Activated CD8-positive, alpha-beta T cell treated with anti-CD3 and anti-CD28 coated beads, Interleukin-2, amount 10 ng/mL, durations not matched to agents 7 days and 5 days (primary cell): ENCODE measurements around the gene YARS1. TPM values are rescaled to one million over a fixed set of nuclear protein-coding genes. Genes with fewer than 3 reads are reported as not detected.
A peak's percentile ranks its signal among the peaks of the same experiment; 100 is the strongest.

Source experiments
- ATAC-seq: fragments of 150-1000 bp; cut with Tn5 transposase; one replicate; pipeline ENCODE4 v1.10.0; 2021; ENCODE audit warnings: moderate library complexity
- CTCF ChIA-PET: fragments of 350-600 bp; sonication (Branson Sonifier 250); formaldehyde crosslinking; loops from one replicate; lab custom pipeline; 2021; ENCODE audit warnings: antibody characterized with exemption; lab: Charles Lee
- POLR2A ChIA-PET: fragments of 350-600 bp; sonication (Branson Sonifier 250); formaldehyde crosslinking; loops from one replicate; lab custom pipeline; 2021; ENCODE audit warnings: antibody characterized with exemption; lab: Charles Lee
- DNase-seq: peaks from one replicate; pipeline ENCODE4 v3.0.0-alpha.2; 2020
- H3K27ac Mint-ChIP-seq: one replicate; pipeline ENCODE4 v1.8.0; 2021; ENCODE audit warnings: mild to moderate bottlenecking, mixed read lengths
- H3K27me3 Mint-ChIP-seq: one replicate; pipeline ENCODE4 v1.8.0; 2021; ENCODE audit warnings: low read depth, mixed read lengths
- H3K36me3 Mint-ChIP-seq: one replicate; pipeline ENCODE4 v1.8.0; 2021; ENCODE audit warnings: low read depth, mixed read lengths
- H3K4me1 Mint-ChIP-seq: one replicate; pipeline ENCODE4 v1.8.0; 2021; ENCODE audit warnings: low read depth, mixed read lengths
- H3K4me3 Mint-ChIP-seq: one replicate; pipeline ENCODE4 v1.8.0; 2021; ENCODE audit warnings: mild to moderate bottlenecking, mixed read lengths
- H3K9me3 Mint-ChIP-seq: one replicate; pipeline ENCODE4 v1.8.0; 2022; ENCODE audit warnings: mixed read lengths; ENCODE audit not compliant: insufficient read depth
- total RNA-seq, 2 experiments: library from RNA; stranded (reverse); gene quantifications; one replicate each; pipeline ENCODE4 v1.2.3, GENCODE V29; 2021

Gene YARS1
- total RNA-seq, 2 experiments from 2014 or later = 175 to 189 TPM

DNA sequence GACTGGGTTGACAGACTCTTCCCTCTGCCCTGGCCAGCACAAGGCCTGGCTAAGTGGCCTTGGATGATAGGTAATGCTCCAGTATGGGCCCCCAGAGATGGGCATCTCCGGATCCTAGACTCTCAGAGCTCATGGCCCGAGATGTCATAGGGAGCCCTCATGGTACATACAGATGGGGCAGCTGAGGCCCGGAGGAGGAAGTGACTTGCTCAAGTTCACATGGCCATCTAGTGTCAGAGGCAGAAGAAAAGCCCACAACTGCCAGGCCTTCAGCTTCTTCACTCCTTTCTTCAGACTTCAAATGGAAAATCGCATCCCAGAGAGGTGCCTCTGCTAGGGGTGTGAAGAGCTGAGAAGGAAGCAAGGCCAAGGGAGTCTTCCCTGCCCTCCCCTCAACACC, 67.8 kb downstream of the YARS1 start:
- Mint-ChIP-seq H3K9me3 (no peaks in the 10 kb centered on the region), H3K4me1 (peaks cover 2% of the 10 kb centered on the region), H3K27ac (no peak overlapping the region), H3K4me3 (no peak overlapping the region), H3K27me3 (peaks cover 27% of the 10 kb centered on the region), H3K36me3 (no peaks in the 10 kb centered on the region)
- CTCF ChIA-PET = interaction anchor here (2.0 kb wide), 1 partner anchor 37 kb away, joined by 7 read pairs; no protein-coding TSS in a partner anchor
- DNase-seq = no peak
- POLR2A ChIA-PET = no interaction called here
- no peak for ATAC-seq

DNA sequence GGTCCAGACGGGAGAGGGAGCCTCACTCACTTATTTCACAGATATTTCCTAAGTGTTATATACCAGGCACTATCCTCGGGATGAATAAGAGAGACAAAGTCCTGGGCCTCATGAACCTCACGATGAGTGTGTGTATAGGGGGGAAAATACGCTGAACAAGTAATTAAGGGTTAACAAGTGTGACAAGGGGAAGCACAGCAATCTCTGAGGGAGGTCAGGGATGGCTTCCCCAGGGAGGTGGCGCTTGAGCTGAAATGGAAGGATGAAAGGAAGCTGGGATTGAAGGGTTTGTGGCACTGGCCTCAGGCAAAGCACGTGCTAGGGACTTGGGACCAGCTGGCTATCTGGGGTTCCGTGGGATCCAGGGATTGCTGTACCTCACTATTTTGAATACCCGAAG, 68.2 kb downstream of the YARS1 start:
- H3K27me3 Mint-ChIP-seq = peaks cover 29% of the 10 kb centered on the region
- no peak overlapping the region for H3K27ac Mint-ChIP-seq
- no peaks in the 10 kb centered on the region for H3K4me1 Mint-ChIP-seq
- H3K9me3 Mint-ChIP-seq = no peaks in the 10 kb centered on the region
- ATAC-seq = no peak
- H3K4me3 Mint-ChIP-seq = no peak overlapping the region
- ChIA-PET CTCF (interaction anchor here (2.0 kb wide), 1 partner anchor 36 kb away, joined by 7 read pairs; no protein-coding TSS in a partner anchor), POLR2A (no interaction called here)
- no peak for DNase-seq
- H3K36me3 Mint-ChIP-seq = no peaks in the 10 kb centered on the region

DNA sequence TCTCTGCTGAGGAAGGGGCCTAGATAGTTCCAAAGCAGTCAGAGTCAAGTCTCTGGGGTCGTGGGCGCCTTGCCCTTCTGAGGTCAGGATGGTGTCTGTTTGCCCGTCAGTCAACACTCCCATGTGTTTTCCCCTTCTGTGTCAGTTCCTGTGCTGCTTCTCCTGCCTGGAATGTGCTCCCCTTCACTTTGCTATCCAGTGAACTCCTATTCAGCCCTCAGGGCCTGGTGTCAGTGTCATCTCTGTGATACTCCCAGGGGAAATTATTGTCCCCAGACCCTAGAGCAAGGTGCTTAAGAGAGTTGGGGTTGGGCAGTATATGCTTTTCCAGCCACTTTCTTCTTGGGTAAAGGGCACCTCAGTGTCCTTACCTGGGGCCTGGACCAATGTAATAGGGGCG, 68.8 kb downstream of the YARS1 start:
- ChIA-PET CTCF (no interaction called here), POLR2A (no interaction called here)
- Mint-ChIP-seq H3K4me3 (no peak overlapping the region), H3K36me3 (no peaks in the 10 kb centered on the region), H3K27me3 (peaks cover 31% of the 10 kb centered on the region), H3K27ac (no peak overlapping the region), H3K9me3 (no peaks in the 10 kb centered on the region), H3K4me1 (no peaks in the 10 kb centered on the region)
- DNase-seq = no peak
- ATAC-seq = no peak

DNA sequence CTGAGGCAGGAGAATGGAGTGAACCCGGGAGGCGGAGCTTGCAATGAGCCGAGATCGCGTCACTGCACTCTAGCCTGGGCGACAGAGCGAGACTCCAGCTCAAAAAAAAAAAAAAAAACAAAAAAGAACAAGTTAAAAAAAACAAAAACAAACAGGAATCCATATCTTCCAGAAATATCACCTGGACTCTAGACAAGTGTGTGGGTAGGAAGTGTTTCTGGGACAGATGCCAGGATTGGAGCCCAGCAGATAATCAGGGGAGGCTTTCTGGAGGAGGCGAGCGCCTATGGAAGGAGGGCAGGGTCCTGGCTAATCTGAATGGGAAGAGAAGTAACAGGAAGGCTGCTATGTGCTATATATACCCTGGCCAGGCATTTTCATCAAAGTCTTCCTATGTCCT, 71.0 kb downstream of the YARS1 start:
- POLR2A ChIA-PET = no interaction called here
- DNase-seq (no peak), ATAC-seq (no peak)
- Mint-ChIP-seq H3K4me3 (no peak overlapping the region), H3K9me3 (no peaks in the 10 kb centered on the region), H3K4me1 (peaks cover 2% of the 10 kb centered on the region), H3K36me3 (no peaks in the 10 kb centered on the region), H3K27ac (no peak overlapping the region), H3K27me3 (peaks cover 30% of the 10 kb centered on the region)
- CTCF ChIA-PET = interaction anchor here (1.2 kb wide), 1 partner anchor 27 kb away, joined by 7 read pairs; no protein-coding TSS in a partner anchor

DNA sequence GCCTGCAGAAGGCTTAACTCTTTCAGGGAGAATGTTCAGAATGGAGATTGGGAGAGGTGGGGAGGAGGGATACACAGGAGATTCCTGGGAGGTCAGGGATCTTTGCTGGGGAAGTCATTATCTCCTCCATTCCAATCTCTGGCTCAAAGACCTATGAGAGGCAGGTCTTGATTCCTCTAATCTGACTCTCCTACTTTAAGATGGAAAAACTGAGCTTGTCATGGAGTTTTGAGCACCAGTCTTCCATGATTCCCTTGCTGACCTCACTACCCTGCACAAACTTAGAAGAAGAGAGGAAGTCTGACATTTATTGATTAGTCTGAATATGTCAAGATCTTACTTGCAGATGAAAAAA, 73.1 kb downstream of the YARS1 start:
- no peak overlapping the region for H3K27ac Mint-ChIP-seq
- H3K9me3 Mint-ChIP-seq = no peaks in the 10 kb centered on the region
- no peak overlapping the region for H3K4me3 Mint-ChIP-seq
- H3K36me3 Mint-ChIP-seq = no peaks in the 10 kb centered on the region
- H3K27me3 Mint-ChIP-seq = peaks cover 37% of the 10 kb centered on the region
- ATAC-seq (no peak), DNase-seq (no peak)
- peaks cover 2% of the 10 kb centered on the region for H3K4me1 Mint-ChIP-seq
- ChIA-PET CTCF (interaction anchor here (3.8 kb wide), 1 partner anchor 32 kb away, joined by 12 read pairs; no protein-coding TSS in a partner anchor), POLR2A (no interaction called here)

DNA sequence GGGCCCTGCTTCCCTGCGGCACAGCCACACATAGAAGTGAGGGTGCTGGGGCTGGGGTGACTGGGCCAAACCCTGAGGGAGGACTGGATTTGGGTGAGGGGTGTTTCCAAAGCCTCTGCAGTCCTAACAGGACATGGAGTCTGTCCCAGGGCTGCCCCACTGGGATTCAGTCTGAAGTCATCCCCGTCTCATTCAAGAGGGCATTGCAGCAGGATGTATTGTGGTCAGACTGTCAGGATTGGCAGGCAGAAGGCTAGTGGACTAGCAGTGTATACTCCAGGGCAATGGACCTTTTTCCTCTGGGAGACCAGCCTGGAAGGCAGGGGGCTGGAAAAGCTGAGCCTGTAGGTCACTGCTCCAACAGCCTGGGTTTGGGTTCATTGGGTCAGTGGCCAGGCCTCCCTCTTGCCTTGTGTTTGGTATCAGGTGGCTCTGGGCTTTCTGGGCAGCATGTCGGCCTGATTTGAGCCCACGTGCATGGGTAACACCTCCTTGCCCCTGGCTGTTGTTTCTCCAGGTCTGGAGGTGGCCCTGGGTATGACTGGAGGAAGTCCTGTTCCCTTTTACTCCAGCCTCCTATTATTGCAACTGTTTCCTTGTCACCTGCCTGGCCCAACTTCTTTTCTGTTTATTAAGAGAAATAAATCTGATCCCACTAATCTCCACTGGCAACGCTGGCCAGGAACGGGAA, 73.6 kb downstream of the YARS1 start:
- CTCF ChIA-PET = interaction anchor here (3.8 kb wide), 1 partner anchor 31 kb away, joined by 12 read pairs; no protein-coding TSS in a partner anchor
- DNase-seq = no peak
- no peaks in the 10 kb centered on the region for H3K36me3 Mint-ChIP-seq
- H3K27ac Mint-ChIP-seq = no peak overlapping the region
- H3K4me3 Mint-ChIP-seq = no peak overlapping the region
- no peak for ATAC-seq
- H3K4me1 Mint-ChIP-seq = peaks cover 2% of the 10 kb centered on the region
- H3K9me3 Mint-ChIP-seq = no peaks in the 10 kb centered on the region
- POLR2A ChIA-PET = no interaction called here
- peaks cover 34% of the 10 kb centered on the region for H3K27me3 Mint-ChIP-seq

DNA sequence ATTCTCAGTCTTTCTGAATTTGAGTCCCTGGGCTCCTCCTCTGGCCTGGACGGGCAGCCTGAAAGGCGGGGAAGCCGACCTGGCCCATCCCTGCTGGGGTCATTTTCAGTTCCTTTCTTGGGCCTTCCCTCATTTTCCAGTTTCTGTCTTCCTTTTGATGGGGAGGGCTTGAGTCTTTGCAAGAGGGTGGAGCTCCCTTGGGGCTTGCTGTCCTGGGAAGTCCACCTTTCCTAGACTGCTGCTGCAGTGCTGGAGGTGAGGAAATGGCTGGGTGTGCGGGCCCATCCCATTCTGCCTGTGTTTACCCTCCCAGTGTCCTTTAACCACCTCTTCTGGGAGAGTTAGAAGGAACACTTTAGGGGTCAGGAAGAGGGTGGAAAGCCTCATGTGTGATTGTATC, 74.2 kb downstream of the YARS1 start:
- ChIA-PET POLR2A (interaction anchor here (0.6 kb wide), 1 partner anchor 1663 kb away, joined by 3 read pairs; no protein-coding TSS in a partner anchor), CTCF (interaction anchor here (3.8 kb wide), 1 partner anchor 31 kb away, joined by 12 read pairs; no protein-coding TSS in a partner anchor)
- H3K36me3 Mint-ChIP-seq = no peaks in the 10 kb centered on the region
- peaks cover 2% of the 10 kb centered on the region for H3K4me1 Mint-ChIP-seq
- H3K27ac Mint-ChIP-seq = no peak overlapping the region
- DNase-seq (no peak), ATAC-seq (no peak)
- peaks cover 33% of the 10 kb centered on the region for H3K27me3 Mint-ChIP-seq
- H3K4me3 Mint-ChIP-seq = peak overlapping the region; percentile 15
- no peaks in the 10 kb centered on the region for H3K9me3 Mint-ChIP-seq

DNA sequence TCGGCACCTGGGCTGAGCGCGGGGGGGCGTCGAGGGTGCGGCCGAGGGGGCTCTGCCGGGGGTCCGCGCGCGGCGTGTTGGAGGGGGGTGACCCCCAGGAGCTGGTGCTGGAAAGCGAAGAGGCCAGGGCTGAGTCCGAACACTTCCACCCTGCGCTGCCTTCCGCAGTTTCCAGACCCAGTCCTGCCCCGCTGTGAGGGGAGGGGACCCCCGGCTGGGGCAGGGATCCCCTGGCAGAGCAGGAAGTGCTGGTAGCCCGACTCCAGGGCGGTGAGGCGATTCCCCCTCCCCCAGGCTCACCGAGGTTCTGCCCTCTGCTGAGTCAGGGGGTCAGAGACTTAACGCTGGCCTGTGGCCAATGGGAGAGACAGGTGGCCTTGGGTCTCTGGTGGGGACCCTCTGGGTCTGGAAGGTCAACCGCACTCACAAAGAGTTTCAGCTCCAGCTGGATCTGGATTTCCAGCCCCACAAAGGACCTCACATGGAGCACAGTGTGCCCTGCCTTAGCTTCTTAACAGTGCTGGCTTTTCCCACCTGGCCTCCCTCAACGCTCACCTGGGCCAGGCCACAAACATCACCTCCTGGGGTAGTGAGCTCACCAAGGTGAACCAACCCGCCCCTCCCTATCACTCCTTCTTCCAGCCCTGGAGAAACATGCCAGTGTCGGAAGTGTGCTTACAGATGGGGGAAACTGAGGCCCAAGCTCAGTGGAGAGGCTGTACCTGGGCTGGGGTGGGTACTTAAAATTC, 74.8 kb downstream of the YARS1 start:
- H3K4me3 Mint-ChIP-seq = peak overlapping the region; percentile 56
- peaks cover 33% of the 10 kb centered on the region for H3K27me3 Mint-ChIP-seq
- no peak overlapping the region for H3K27ac Mint-ChIP-seq
- CTCF ChIA-PET = interaction anchor here (3.8 kb wide), 1 partner anchor 30 kb away, joined by 12 read pairs; no protein-coding TSS in a partner anchor
- H3K4me1 Mint-ChIP-seq = peaks cover 2% of the 10 kb centered on the region
- H3K36me3 Mint-ChIP-seq = no peaks in the 10 kb centered on the region
- no peaks in the 10 kb centered on the region for H3K9me3 Mint-ChIP-seq
- POLR2A ChIA-PET = interaction anchor here (0.5 to 0.6 kb wide), 2 partner anchors 390 to 1663 kb away, joined by 3 read pairs; no protein-coding TSS in a partner anchor
- ATAC-seq = peak; percentile 8
- DNase-seq = no peak

DNA sequence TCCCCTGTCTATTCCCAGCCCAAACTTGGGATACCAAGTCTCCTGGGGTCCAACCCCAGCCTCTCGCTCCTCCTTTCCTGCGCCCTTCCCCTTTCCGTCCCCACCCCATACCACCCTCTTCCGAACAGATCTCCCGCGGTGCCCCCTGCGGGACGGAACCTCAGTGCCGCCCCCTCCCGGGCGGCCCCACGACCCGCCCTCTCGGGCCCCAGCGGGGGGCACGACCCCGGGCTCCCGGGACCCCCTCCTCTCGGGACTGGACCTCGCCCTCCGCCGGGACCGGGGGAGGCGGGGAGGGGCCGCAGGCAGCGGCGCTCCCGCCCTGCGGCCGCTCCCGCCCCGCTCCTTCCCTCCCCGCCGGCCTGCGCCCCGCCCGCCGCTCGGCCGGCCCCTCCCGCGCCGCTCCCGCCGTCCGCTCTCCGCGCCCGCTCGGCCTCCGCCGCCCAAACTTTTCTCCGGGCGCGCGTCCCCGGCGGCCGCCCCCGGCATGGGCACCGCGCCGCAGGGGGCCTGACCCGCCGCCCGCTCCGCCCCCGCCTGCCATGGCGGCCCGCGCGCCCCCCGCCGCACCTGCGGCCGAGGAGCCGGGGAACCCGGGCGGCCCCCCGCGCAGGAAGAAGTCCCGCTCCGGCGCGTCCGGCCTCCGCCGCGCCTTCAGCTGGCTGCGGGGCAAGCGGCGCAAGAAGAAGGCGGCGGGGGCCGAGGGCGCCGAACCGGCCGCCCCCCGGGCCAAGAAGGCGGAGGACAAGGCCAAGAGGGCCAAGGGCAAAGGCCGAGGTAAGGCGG, 75.6 kb downstream of the YARS1 start:
- Mint-ChIP-seq H3K36me3 (no peaks in the 10 kb centered on the region), H3K27ac (no peak overlapping the region), H3K27me3 (peaks cover 33% of the 10 kb centered on the region), H3K9me3 (no peaks in the 10 kb centered on the region), H3K4me3 (peak overlapping the region; percentile 63), H3K4me1 (peaks cover 2% of the 10 kb centered on the region)
- ChIA-PET CTCF (interaction anchor here (3.8 kb wide), 1 partner anchor 29 kb away, joined by 12 read pairs; no protein-coding TSS in a partner anchor), POLR2A (no interaction called here)
- ATAC-seq (peak; percentile 66), DNase-seq (no peak)

DNA sequence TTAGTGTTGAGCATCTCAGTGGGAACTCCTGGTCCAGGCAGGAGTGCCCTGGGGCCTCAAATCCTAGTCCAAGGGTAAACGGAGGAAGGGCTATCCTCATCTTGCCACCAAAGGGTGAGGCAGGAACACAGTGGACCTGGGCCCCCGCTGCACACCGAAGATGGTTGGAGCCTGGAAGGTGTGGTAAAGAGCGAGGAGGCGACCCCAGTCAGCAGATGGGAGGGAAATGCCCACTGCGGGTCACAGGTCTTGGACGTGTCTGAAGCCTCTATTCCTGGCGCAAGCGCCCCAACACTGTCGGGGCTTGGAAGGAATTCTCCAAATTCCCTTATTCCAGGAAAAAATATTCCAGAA, 76.1 kb downstream of the YARS1 start:
- Mint-ChIP-seq H3K36me3 (no peaks in the 10 kb centered on the region), H3K4me1 (peaks cover 2% of the 10 kb centered on the region), H3K9me3 (no peaks in the 10 kb centered on the region), H3K27ac (no peak overlapping the region), H3K27me3 (peaks cover 33% of the 10 kb centered on the region), H3K4me3 (peak overlapping the region; percentile 63)
- DNase-seq (no peak), ATAC-seq (no peak)
- ChIA-PET CTCF (no interaction called here), POLR2A (no interaction called here)

DNA sequence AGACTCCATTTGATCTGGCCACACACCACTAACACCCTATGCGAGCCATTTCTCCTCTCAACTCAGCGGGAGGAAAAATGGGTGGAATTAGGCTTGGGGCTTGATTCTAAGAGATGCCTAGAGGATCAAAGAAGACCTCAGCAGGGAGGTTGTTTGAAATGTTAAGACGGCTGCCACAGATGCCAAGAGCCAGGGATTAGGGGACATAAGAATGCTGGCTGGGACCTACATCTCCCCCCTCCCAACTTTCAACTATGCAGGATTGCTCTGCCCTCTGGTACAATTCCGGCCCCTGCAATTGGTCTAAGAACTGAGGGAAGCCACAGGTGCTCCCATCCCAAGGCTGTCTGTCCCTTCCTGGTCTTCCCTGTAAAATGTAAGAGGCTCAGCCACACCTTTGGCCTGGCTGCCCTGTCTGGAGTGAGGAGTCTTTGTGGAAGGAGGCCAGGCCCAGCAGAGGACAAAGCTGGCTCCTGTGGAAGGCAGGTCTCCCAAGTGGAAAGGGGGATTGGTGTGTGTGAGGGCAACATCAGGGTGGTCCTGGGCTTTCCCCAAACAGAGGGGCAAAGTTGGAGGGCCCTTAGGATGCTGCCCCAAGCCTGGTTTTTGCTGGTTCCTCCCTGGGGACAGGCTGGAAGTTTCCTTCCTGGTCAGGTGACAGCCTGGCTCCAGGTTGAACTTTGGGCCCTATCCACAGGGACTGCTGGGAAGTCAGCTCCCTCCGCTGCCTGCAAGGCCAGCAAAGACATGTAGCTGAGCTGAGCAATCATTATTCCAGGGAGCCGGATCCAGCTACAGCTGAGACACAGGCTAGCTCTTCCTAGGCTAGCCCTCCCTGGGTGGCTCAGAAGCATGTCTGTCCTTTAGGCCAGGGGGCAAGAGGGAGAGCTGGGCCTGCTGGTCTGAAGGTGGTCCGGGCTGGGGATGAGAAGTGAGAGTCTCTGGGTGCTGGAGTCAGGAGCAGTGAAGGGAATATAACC, 80.1 kb downstream of the YARS1 start:
- POLR2A ChIA-PET = no interaction called here
- Mint-ChIP-seq H3K27ac (no peak overlapping the region), H3K27me3 (peaks cover 9% of the 10 kb centered on the region), H3K36me3 (no peaks in the 10 kb centered on the region), H3K4me1 (peaks cover 2% of the 10 kb centered on the region), H3K4me3 (no peak overlapping the region), H3K9me3 (no peaks in the 10 kb centered on the region)
- CTCF ChIA-PET = no interaction called here
- no peak for DNase-seq
- no peak for ATAC-seq
